Measurements from ENCODE around the gene TIAM1.

- TF ChIP-seq CTCF (IDR thresholded peaks at IDR 0.05): no peak
- TF ChIP-seq ZFX (IDR thresholded peaks at IDR 0.05; ENCODE audit: borderline replicate concordance): no peak
Measured at GRCh38 chr21:31348188-31348587, 4.1 kb upstream of the TIAM1 start.
